HepG2 (cell line): ENCODE results near the gene PDZD2. TPM values are rescaled to one million over a fixed set of nuclear protein-coding genes. Genes with fewer than 3 reads are reported as not detected.

Experiments used
- ATAC-seq: fragments of 200-7000 bp; cut with Tn5 transposase; 3 replicates; pipeline ENCODE4 v1.9.1; 2020; ENCODE audit warnings: mild to moderate bottlenecking, moderate library complexity
- BruUV-seq: library from RNA; stranded (reverse); fragments of 400-500 nt; replicated peaks from 2 replicates; lab custom pipeline; 2021; lab: Mats Ljungman, UMichigan
- CTCF ChIA-PET: fragments of 300-600 bp; formaldehyde crosslinking; extraction: SDS; loops from one replicate; lab custom pipeline; 2021; ENCODE audit warnings: low total read pairs, inconsistent platforms, low intra/inter-chr PET ratio; lab: Yijun Ruan, JAX
- POLR2A ChIA-PET: fragments of 350-600 bp; sonication (Branson Sonifier 250); formaldehyde crosslinking; loops from one replicate; lab custom pipeline; 2020; ENCODE audit warnings: antibody characterized with exemption, inconsistent platforms; lab: Yijun Ruan, JAX
- DNase-seq: peaks from one replicate; pipeline ENCODE4 v3.0.0-alpha.2; 2015; ENCODE audit warnings: low spot score
- FAIRE-seq: peaks from 3 replicates; lab custom pipeline; 2011; peaks lifted over from hg19 to GRCh38; lab: Jason Lieb, UNC
- H2AFZ ChIP-seq: one replicate; pipeline ENCODE4 v1.6.1; 2011; ENCODE audit warnings: low read length, inconsistent platforms
- H3K27ac ChIP-seq: fragments of 300-600 bp; 3 replicates; pipeline ENCODE4 v1.8.0; 2011; ENCODE audit warnings: mixed run types, mild to moderate bottlenecking, mixed read lengths, low read length, inconsistent platforms; ENCODE audit not compliant: insufficient read depth; ENCODE audit errors: extremely low read length
- H3K27me3 ChIP-seq, 2 experiments: fragments of 200-600 bp in 1 of 2; 2 replicates in 1 of 2; 3 replicates in 1 of 2; pipeline versions ENCODE4 v1.6.0 to v1.8.0; 2011; ENCODE audit warnings: low read length in 2 of 2, mild to moderate bottlenecking in 2 of 2, moderate library complexity in 2 of 2, inconsistent platforms in 1 of 2; ENCODE audit not compliant: insufficient read depth in 2 of 2, control insufficient read depth in 1 of 2
- H3K36me3 ChIP-seq, 2 experiments: fragments of 200-600 bp in 1 of 2; replicated peaks in 1 of 2; 2 replicates in 1 of 2; 3 replicates in 1 of 2; pipeline versions ENCODE4 v1.5.1 to v1.8.0; 2011; ENCODE audit warnings: low read length in 2 of 2, inconsistent platforms in 1 of 2; ENCODE audit not compliant: insufficient read depth in 2 of 2, control insufficient read depth in 1 of 2
- H3K4me1 ChIP-seq: 2 replicates; pipeline ENCODE4 v1.5.1; 2012; ENCODE audit warnings: low read length, inconsistent platforms; ENCODE audit not compliant: insufficient read depth
- H3K4me2 ChIP-seq: 2 replicates; pipeline ENCODE4 v1.6.0; 2011; ENCODE audit warnings: low read depth, low read length, inconsistent platforms
- H3K4me3 ChIP-seq, 3 experiments: fragments of 200-600 bp in 1 of 3; sonication (generic), shearing (Covaris generic) in 1 of 3; replicated peaks in 1 of 3; 2 replicates each; pipeline ENCODE4 v1.5.1; 2011 to 2016; ENCODE audit warnings: low read length in 3 of 3, inconsistent platforms in 2 of 3, low read depth in 2 of 3, mild to moderate bottlenecking in 2 of 3, control low read depth in 1 of 3, mixed read lengths in 1 of 3; ENCODE audit not compliant: insufficient read depth in 1 of 3
- H3K79me2 ChIP-seq: one replicate; pipeline ENCODE4 v1.6.1; 2011; ENCODE audit warnings: low read length, inconsistent platforms; ENCODE audit not compliant: insufficient read depth
- H3K9ac ChIP-seq: 2 replicates; pipeline ENCODE4 v1.6.0; 2011; ENCODE audit warnings: mild to moderate bottlenecking, low read depth, low read length, inconsistent platforms; ENCODE audit not compliant: insufficient read depth
- H3K9me3 ChIP-seq: 2 replicates; pipeline ENCODE4 v1.5.1; 2012; ENCODE audit warnings: mild to moderate bottlenecking, low read length
- H4K20me1 ChIP-seq: 2 replicates; pipeline ENCODE4 v1.6.0; 2011; ENCODE audit warnings: inconsistent platforms, mild to moderate bottlenecking, low read length, moderate library complexity; ENCODE audit not compliant: insufficient read depth
- FOXC1 ChIP-seq: sonication (generic); formaldehyde crosslinking; IDR thresholded peaks from 2 replicates; pipeline ENCODE4 v1.8.0; 2022; ENCODE audit warnings: mild to moderate bottlenecking, missing genetic modification reagents, borderline replicate concordance
- FUBP1 ChIP-seq: sonication (generic); formaldehyde crosslinking; IDR thresholded peaks from 2 replicates; pipeline ENCODE4 v1.5.1; 2020; ENCODE audit warnings: missing genetic modification reagents, mild to moderate bottlenecking, borderline replicate concordance
- NKX3-1 ChIP-seq: sonication (generic); formaldehyde crosslinking; IDR thresholded peaks from 2 replicates; pipeline ENCODE4 v1.5.0; 2020; ENCODE audit warnings: missing genetic modification reagents
- STAT5B ChIP-seq: sonication (generic); formaldehyde crosslinking; IDR thresholded peaks from 2 replicates; pipeline ENCODE4 v1.4.0; 2020; ENCODE audit warnings: missing genetic modification reagents
- TCF12 ChIP-seq, 2 experiments: fragments of 450-650 bp in 1 of 2; sonication (generic) in 1 of 2; formaldehyde crosslinking in 1 of 2; IDR thresholded peaks; 2 replicates each; pipeline versions ENCODE4 v1.6.1 to v1.8.0; 2017 to 2022; ENCODE audit warnings: antibody characterized with exemption in 1 of 2, mild to moderate bottlenecking in 1 of 2, missing genetic modification reagents in 1 of 2, moderate library complexity in 1 of 2
- TRAFD1 ChIP-seq: sonication (generic); formaldehyde crosslinking; IDR thresholded peaks from 2 replicates; pipeline ENCODE4 v1.5.1; 2020; ENCODE audit warnings: missing genetic modification reagents, mild to moderate bottlenecking, borderline replicate concordance
- TSC22D2 ChIP-seq: sonication (generic); formaldehyde crosslinking; IDR thresholded peaks from 2 replicates; pipeline ENCODE4 v1.5.1; 2020; ENCODE audit warnings: missing genetic modification reagents, mild to moderate bottlenecking, borderline replicate concordance
- ZFX ChIP-seq: sonication (generic); formaldehyde crosslinking; IDR thresholded peaks from 2 replicates; pipeline ENCODE4 v1.4.0; 2020; ENCODE audit warnings: mild to moderate bottlenecking, low read depth, missing genetic modification reagents, moderate library complexity
- ZNF382 ChIP-seq: sonication (generic); formaldehyde crosslinking; IDR thresholded peaks from 2 replicates; pipeline ENCODE4 v1.5.0; 2020; ENCODE audit warnings: missing genetic modification reagents, mild to moderate bottlenecking, borderline replicate concordance
- ZNF451 ChIP-seq: sonication (generic); formaldehyde crosslinking; IDR thresholded peaks from 2 replicates; pipeline ENCODE4 v1.5.0; 2020; ENCODE audit warnings: mild to moderate bottlenecking, missing genetic modification reagents
- ZNF552 ChIP-seq: sonication (generic); formaldehyde crosslinking; IDR thresholded peaks from 2 replicates; pipeline ENCODE4 v1.9.0; 2022; ENCODE audit warnings: missing genetic modification reagents, mild to moderate bottlenecking, borderline replicate concordance
- ZNF572 ChIP-seq: sonication (generic); formaldehyde crosslinking; IDR thresholded peaks from 2 replicates; pipeline ENCODE4 v1.5.1; 2020; ENCODE audit warnings: mild to moderate bottlenecking, missing genetic modification reagents
- ZNF672 ChIP-seq: sonication (generic); formaldehyde crosslinking; IDR thresholded peaks from 2 replicates; pipeline ENCODE4 v1.8.1; 2022; ENCODE audit warnings: missing genetic modification reagents
- ZSCAN31 ChIP-seq: sonication (generic); formaldehyde crosslinking; IDR thresholded peaks from 2 replicates; pipeline ENCODE4 v1.5.0; 2020; ENCODE audit warnings: low read depth, mild to moderate bottlenecking, missing genetic modification reagents
- WGBS: methylation state at CpG from one replicate; pipeline ENCODE4 v1.1.6; 2017; ENCODE audit warnings: low lambda C conversion rate; 5-methylcytosine and 5-hydroxymethylcytosine counted together
- in situ Hi-C: cut with HindIII; loops from 2 replicates; pipeline ENCODE4 v1.10.0; 2017; ENCODE audit warnings: low pct_unique_long_range_greater_than_20kb; ENCODE audit not compliant: extremely low pct_ligation_motif_present
- intact Hi-C: fragments of 100-400 bp; cut with micrococcal nuclease; formaldehyde crosslinking; loops from one replicate; pipeline ENCODE4 v1.10.0; 2022; ENCODE audit not compliant: unreplicated experiment
- polyA plus RNA-seq, 8 experiments: library from polyadenylated mRNA; depleted of rRNA in 3 of 8; stranded (reverse) in 7 of 8; unstranded in 1 of 8; fragments of >200 nt; fragmentation: Illumina TruSeq in 4 of 8; extraction: Trizol in 4 of 8; gene quantifications; 2 replicates each; pipeline versions ENCODE4 v1.2.1 to v1.2.3, GENCODE V29; 2011 to 2016; ENCODE audit warnings: low read depth in 4 of 8, missing spikeins in 1 of 8, mixed read lengths in 1 of 8; ENCODE audit not compliant: insufficient read depth in 1 of 8
- total RNA-seq, 5 experiments: library from RNA; depleted of rRNA; stranded (reverse); fragments of >200 nt; fragmentation: Illumina TruSeq; extraction: Trizol; gene quantifications; 2 replicates each; pipeline ENCODE4 v1.2.3, GENCODE V29; 2016; ENCODE audit warnings: low read depth in 1 of 5

Gene PDZD2
- total and polyA plus RNA-seq, 2 of the 13 experiments (the other 11 are each of a cell fraction or from before 2014, with no cell fraction given) = 0.04 TPM; not detected in 1

- intact Hi-C loops = no loop called here
- no peak for FAIRE-seq
- no peaks in the 10 kb centered on the region for H3K9me3 ChIP-seq
- no peaks in the 10 kb centered on the region for H3K36me3 ChIP-seq
- H3K27ac ChIP-seq = no peak overlapping the region
- 18% methylated on average over 4 of the region's 4 CpGs for WGBS
- peaks cover 0 to 48% of the 10 kb centered on the region in 2 experiments; a peak in 3 of 5 replicates for H3K27me3 ChIP-seq
- in situ Hi-C loops = no loop called here
- CTCF ChIA-PET = no interaction called here
- H3K9ac ChIP-seq = no peak overlapping the region
- H4K20me1 ChIP-seq = no peaks in the 10 kb centered on the region
- H3K4me1 ChIP-seq = no peaks in the 10 kb centered on the region
- no peak for ATAC-seq
- no peaks in the 10 kb centered on the region for H3K79me2 ChIP-seq
- no peak overlapping the region for H3K4me2 ChIP-seq
- no TSS peak for BruUV-seq
- POLR2A ChIA-PET = no interaction called here
- no peak for TF ChIP-seq ZNF382
- no peak for TF ChIP-seq FUBP1 (CRISPR knock-in tag)
- TF ChIP-seq ZNF672 (CRISPR knock-in tag) = no peak
- TF ChIP-seq STAT5B (CRISPR knock-in tag) = no peak
- no peak for TF ChIP-seq ZNF572 (CRISPR knock-in tag)
- TF ChIP-seq TSC22D2 (CRISPR knock-in tag) = no peak
- TF ChIP-seq, all 625 proteins: peak for 0
- no peak overlapping the region for H2AFZ ChIP-seq
- DNase-seq = no peak
- no peak overlapping the region for H3K4me3 ChIP-seq
Observed at GRCh38 chr5:32020271-32020670, 381.3 kb downstream of the PDZD2 start.

GRCh38 chr5:32020946-32021345 is 382.0 kb downstream of the PDZD2 start:
- Histone ChIP-seq H3K9me3 (no peaks in the 10 kb centered on the region), H4K20me1 (no peaks in the 10 kb centered on the region), H2AFZ (no peak overlapping the region), H3K27ac (no peak overlapping the region), H3K4me2 (no peak overlapping the region), H3K4me3 (no peak overlapping the region), H3K79me2 (no peaks in the 10 kb centered on the region), H3K4me1 (no peaks in the 10 kb centered on the region), H3K36me3 (no peaks in the 10 kb centered on the region), H3K27me3 (peaks cover 0 to 49% of the 10 kb centered on the region in 2 experiments; a peak in 3 of 5 replicates), H3K9ac (no peak overlapping the region)
- CTCF ChIA-PET = no interaction called here
- in situ Hi-C loops = no loop called here
- WGBS = 39% methylated on average over 7 of the region's 7 CpGs
- POLR2A ChIA-PET = no interaction called here
- ATAC-seq (no peak), FAIRE-seq (no peak), DNase-seq (no peak)
- intact Hi-C loops = no loop called here
- BruUV-seq = no TSS peak
- TF ChIP-seq ZNF552 (CRISPR knock-in tag) (no peak), TCF12 (IDR thresholded peaks at IDR 0.05) (no peak), TCF12 (CRISPR knock-in tag; IDR thresholded peaks at IDR 0.05) (no peak), FOXC1 (CRISPR knock-in tag) (no peak), TRAFD1 (no peak), ZFX (CRISPR knock-in tag) (no peak), ZSCAN31 (CRISPR knock-in tag) (no peak), ZNF451 (CRISPR knock-in tag) (no peak), NKX3-1 (CRISPR knock-in tag) (no peak)
